ENCODE measurements around the gene ADGRG3.
"Not testable (repeated sequence)": the region's sequence is repeated elsewhere in the genome, so short reads cannot be mapped to it uniquely, and the experiment has no call there.

ADGRG3 gene

DNA sequence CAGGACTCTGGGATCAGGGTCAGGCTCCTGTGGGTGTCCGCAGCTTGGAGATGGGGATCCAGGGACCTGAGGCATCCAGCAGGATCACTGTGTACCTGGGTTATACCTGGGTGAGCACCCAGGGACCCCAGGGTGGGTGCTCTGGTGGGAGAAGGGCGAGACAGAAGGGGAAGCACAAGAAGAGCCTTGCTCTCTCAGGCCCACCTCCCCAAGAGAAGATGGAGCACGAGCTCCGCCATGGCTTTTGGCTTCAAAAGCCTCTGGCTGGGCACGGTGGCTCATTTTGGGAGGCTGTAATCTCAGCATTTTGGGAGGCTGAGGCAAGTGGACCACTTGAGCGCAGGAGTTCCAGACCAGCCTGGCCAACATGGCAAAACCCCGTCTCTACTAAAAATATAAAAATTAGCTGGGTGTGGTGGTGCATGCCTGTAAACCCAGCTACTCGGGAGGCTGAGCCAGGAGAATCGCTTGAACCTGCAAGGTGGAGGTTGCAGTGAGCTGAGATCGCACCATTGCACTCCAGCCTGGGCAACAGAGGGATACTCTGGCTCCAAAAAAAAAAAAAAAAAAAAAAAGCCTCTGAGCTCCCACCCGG, 35.4 kb downstream of the ADGRG3 start:
- H3K9me3 ChIP-seq (ENCODE audit: control insufficient read depth, insufficient read depth, low read depth, low read length), result no peaks in the 10 kb centered on the region; the same call in 1 of the 2 replicates
- H3K4me3 ChIP-seq (ENCODE audit: low read depth, low read length), result no peak overlapping the region
- H3K27ac ChIP-seq (ENCODE audit: low read depth, low read length), result no peak overlapping the region
- no peaks in the 10 kb centered on the region; the same call in none of the 2 replicates for H3K4me1 ChIP-seq (ENCODE audit: control insufficient read depth, insufficient read depth, low read length)
- H3K9ac ChIP-seq (ENCODE audit: low read length), result no peak overlapping the region
- H3K36me3 ChIP-seq (ENCODE audit: control insufficient read depth, insufficient read depth, low read length), result no peaks in the 10 kb centered on the region
- no peaks in the 10 kb centered on the region; the same call in 1 of the 2 replicates for H3K27me3 ChIP-seq (ENCODE audit: control insufficient read depth, insufficient read depth, low read length)

DNA sequence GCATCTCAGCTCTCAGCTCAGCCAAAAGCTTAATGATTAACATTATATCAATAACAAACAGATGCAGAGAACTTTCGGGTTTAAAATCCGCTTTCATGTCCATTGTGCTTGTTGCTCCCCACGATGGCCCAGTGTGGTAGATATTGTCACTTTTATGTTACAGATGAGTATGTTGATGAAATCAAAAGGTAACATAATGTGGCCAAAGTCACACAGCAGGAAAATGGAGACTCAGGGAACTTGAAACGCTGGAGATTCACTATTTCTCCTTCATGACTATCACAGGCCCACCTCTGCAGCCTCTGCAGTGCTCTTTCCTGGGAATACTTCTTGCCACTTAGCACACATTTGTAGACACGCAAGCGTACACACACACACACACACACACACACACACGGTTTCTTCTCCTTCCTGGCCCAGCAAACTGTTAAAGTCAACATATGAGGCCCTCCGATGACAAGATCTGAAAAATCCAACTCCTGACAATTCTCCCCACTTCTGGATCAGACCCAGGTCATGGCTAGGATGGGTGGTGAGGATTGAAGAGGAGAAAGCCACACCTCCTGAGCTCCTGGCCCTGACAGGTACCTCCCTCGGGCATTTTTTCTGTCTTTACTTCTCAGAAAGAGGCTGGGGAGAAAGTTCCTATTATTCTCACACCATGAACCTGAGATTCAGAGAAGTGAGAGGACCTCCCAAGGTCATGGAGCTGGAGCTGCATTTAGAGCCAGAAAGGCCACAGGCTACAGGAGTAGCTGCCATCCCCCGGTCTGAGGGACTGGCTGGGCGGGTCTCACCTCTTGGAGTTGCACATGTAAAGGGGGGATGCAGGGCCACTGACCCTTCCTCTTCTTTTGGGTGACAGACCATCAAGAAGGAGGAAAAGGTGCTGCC, 36.2 kb downstream of the ADGRG3 start:
- Histone ChIP-seq H3K36me3 (ENCODE audit: control insufficient read depth, insufficient read depth, low read length) (no peaks in the 10 kb centered on the region), H3K9me3 (ENCODE audit: control insufficient read depth, insufficient read depth, low read depth, low read length) (no peaks in the 10 kb centered on the region; the same call in 1 of the 2 replicates), H3K4me3 (ENCODE audit: low read depth, low read length) (no peak overlapping the region), H3K27me3 (ENCODE audit: control insufficient read depth, insufficient read depth, low read length) (no peaks in the 10 kb centered on the region; the same call in 1 of the 2 replicates), H3K4me1 (ENCODE audit: control insufficient read depth, insufficient read depth, low read length) (no peaks in the 10 kb centered on the region; the same call in none of the 2 replicates), H3K9ac (ENCODE audit: low read length) (no peak overlapping the region), H3K27ac (ENCODE audit: low read depth, low read length) (no peak overlapping the region)

GRCh38 chr16:57704905-57705852, 37.1 kb downstream of the ADGRG3 start:
- Histone ChIP-seq H3K4me3 (ENCODE audit: low read depth, low read length) (no peak overlapping the region), H3K4me1 (ENCODE audit: control insufficient read depth, insufficient read depth, low read length) (no peaks in the 10 kb centered on the region; the same call in none of the 2 replicates), H3K27me3 (ENCODE audit: control insufficient read depth, insufficient read depth, low read length) (no peaks in the 10 kb centered on the region; the same call in 1 of the 2 replicates), H3K9ac (ENCODE audit: low read length) (no peak overlapping the region), H3K9me3 (ENCODE audit: control insufficient read depth, insufficient read depth, low read depth, low read length) (no peaks in the 10 kb centered on the region; the same call in 1 of the 2 replicates), H3K27ac (ENCODE audit: low read depth, low read length) (no peak overlapping the region), H3K36me3 (ENCODE audit: control insufficient read depth, insufficient read depth, low read length) (no peaks in the 10 kb centered on the region)

DNA sequence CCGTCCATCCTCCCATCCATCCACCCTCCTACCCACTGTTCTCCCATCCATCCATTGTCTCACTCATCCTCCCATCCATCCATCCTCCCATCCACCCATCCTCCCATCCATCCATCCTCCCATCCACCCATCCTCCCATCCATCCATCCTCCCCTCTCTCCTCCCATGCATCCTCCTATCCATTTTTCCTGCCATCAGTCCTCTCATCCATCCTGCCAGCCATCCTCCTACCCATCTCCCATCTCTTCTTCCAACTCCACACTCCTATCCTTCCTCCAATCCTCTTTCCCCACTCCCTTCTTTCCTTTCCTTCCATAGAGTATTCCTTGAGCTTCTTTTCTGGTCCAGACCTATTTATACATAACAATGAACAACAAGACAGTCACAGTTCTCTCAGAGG, 38.6 kb downstream of the ADGRG3 start:
- no peak overlapping the region for H3K27ac ChIP-seq (ENCODE audit: low read depth, low read length)
- H3K27me3 ChIP-seq (ENCODE audit: control insufficient read depth, insufficient read depth, low read length), result no peaks in the 10 kb centered on the region; the same call in 1 of the 2 replicates
- H3K36me3 ChIP-seq (ENCODE audit: control insufficient read depth, insufficient read depth, low read length), result no peaks in the 10 kb centered on the region
- no peaks in the 10 kb centered on the region; the same call in 1 of the 2 replicates for H3K9me3 ChIP-seq (ENCODE audit: control insufficient read depth, insufficient read depth, low read depth, low read length)
- H3K4me3 ChIP-seq (ENCODE audit: low read depth, low read length), result no peak overlapping the region
- H3K4me1 ChIP-seq (ENCODE audit: control insufficient read depth, insufficient read depth, low read length), result no peaks in the 10 kb centered on the region; the same call in none of the 2 replicates
- no peak overlapping the region for H3K9ac ChIP-seq (ENCODE audit: low read length)

DNA sequence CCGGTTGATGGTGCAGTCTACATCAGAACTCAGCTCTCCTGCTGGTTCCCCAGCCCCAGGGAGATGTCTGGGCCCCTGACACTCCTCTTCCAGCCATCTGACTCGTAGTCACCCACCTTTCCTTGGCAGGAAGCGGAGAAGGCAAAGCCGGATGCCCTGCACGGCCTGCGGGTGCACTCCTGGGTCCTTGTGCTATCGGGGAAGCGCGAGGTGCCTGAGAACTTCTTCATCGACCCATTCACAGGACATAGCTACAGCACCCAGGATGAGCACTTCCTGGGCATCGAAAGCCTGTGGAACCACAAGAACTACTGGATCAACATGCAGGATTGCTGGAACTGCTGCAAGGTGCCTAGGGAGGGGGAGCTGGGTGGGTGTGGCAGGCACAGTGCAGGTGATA, 39.2 kb downstream of the ADGRG3 start:
- H3K27me3 ChIP-seq (ENCODE audit: control insufficient read depth, insufficient read depth, low read length), result no peaks in the 10 kb centered on the region; the same call in 1 of the 2 replicates
- no peak overlapping the region for H3K27ac ChIP-seq (ENCODE audit: low read depth, low read length)

GRCh38 chr16:57708168-57708567, 40.1 kb downstream of the ADGRG3 start:
- no peak overlapping the region for H3K4me3 ChIP-seq (ENCODE audit: low read depth, low read length)
- no peak overlapping the region for H3K27ac ChIP-seq (ENCODE audit: low read depth, low read length)
- no peaks in the 10 kb centered on the region; the same call in 1 of the 2 replicates for H3K27me3 ChIP-seq (ENCODE audit: control insufficient read depth, insufficient read depth, low read length)
- no peaks in the 10 kb centered on the region; the same call in 1 of the 2 replicates for H3K9me3 ChIP-seq (ENCODE audit: control insufficient read depth, insufficient read depth, low read depth, low read length)
- no peak overlapping the region for H3K9ac ChIP-seq (ENCODE audit: low read length)
- no peaks in the 10 kb centered on the region for H3K36me3 ChIP-seq (ENCODE audit: control insufficient read depth, insufficient read depth, low read length)
- H3K4me1 ChIP-seq (ENCODE audit: control insufficient read depth, insufficient read depth, low read length), result no peaks in the 10 kb centered on the region; the same call in 1 of the 2 replicates

More for the DNA sequence above, 39.2 kb downstream of the ADGRG3 start:
- Histone ChIP-seq H3K4me3 (ENCODE audit: low read depth, low read length) (no peak overlapping the region), H3K9ac (ENCODE audit: low read length) (no peak overlapping the region), H3K9me3 (ENCODE audit: control insufficient read depth, insufficient read depth, low read depth, low read length) (no peaks in the 10 kb centered on the region; the same call in 1 of the 2 replicates), H3K36me3 (ENCODE audit: control insufficient read depth, insufficient read depth, low read length) (no peaks in the 10 kb centered on the region), H3K4me1 (ENCODE audit: control insufficient read depth, insufficient read depth, low read length) (no peaks in the 10 kb centered on the region; the same call in 1 of the 2 replicates)

DNA sequence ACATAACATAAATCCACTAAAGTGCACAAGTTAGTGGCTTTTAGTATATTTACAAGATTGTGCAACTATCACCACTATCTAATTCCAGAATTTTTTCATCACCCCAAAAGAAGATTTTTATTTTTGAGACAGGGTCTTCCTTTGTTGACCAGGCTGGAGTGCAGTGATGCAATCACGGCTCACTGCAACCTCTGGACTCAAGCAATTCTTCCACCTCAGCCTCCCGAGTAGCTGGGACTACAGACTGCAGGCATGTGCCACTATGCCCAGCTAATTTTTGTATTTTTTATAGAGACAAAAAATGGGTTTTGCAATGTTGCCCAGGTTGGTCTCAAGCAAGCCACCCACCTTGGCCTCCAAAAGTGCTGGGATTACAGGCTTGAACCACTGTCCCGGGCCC, 41.6 kb downstream of the ADGRG3 start:
- Histone ChIP-seq H3K9ac (ENCODE audit: low read length) (no peak overlapping the region), H3K36me3 (ENCODE audit: control insufficient read depth, insufficient read depth, low read length) (no peaks in the 10 kb centered on the region), H3K4me3 (ENCODE audit: low read depth, low read length) (no peak overlapping the region), H3K27me3 (ENCODE audit: control insufficient read depth, insufficient read depth, low read length) (no peaks in the 10 kb centered on the region; the same call in 1 of the 2 replicates), H3K27ac (ENCODE audit: low read depth, low read length) (no peak overlapping the region), H3K9me3 (ENCODE audit: control insufficient read depth, insufficient read depth, low read depth, low read length) (no peaks in the 10 kb centered on the region; the same call in 1 of the 2 replicates), H3K4me1 (ENCODE audit: control insufficient read depth, insufficient read depth, low read length) (no peaks in the 10 kb centered on the region)

GRCh38 chr16:57711346-57711745, 43.2 kb downstream of the ADGRG3 start:
- no peaks in the 10 kb centered on the region; the same call in 1 of the 2 replicates for H3K27me3 ChIP-seq (ENCODE audit: control insufficient read depth, insufficient read depth, low read length)
- H3K4me3 ChIP-seq (ENCODE audit: low read depth, low read length), result no peak overlapping the region
- H3K36me3 ChIP-seq (ENCODE audit: control insufficient read depth, insufficient read depth, low read length), result no peaks in the 10 kb centered on the region
- no peak overlapping the region for H3K27ac ChIP-seq (ENCODE audit: low read depth, low read length)
- H3K4me1 ChIP-seq (ENCODE audit: control insufficient read depth, insufficient read depth, low read length), result no peaks in the 10 kb centered on the region
- no peaks in the 10 kb centered on the region for H3K9me3 ChIP-seq (ENCODE audit: control insufficient read depth, insufficient read depth, low read depth, low read length)
- no peak overlapping the region for H3K9ac ChIP-seq (ENCODE audit: low read length)

GRCh38 chr16:57711993-57712392, 43.9 kb downstream of the ADGRG3 start:
- H3K27ac ChIP-seq (ENCODE audit: low read depth, low read length), result no peak overlapping the region
- no peak overlapping the region for H3K4me3 ChIP-seq (ENCODE audit: low read depth, low read length)
- H3K36me3 ChIP-seq (ENCODE audit: control insufficient read depth, insufficient read depth, low read length), result no peaks in the 10 kb centered on the region
- H3K9me3 ChIP-seq (ENCODE audit: control insufficient read depth, insufficient read depth, low read depth, low read length), result no peaks in the 10 kb centered on the region
- no peaks in the 10 kb centered on the region; the same call in 1 of the 2 replicates for H3K27me3 ChIP-seq (ENCODE audit: control insufficient read depth, insufficient read depth, low read length)
- H3K4me1 ChIP-seq (ENCODE audit: control insufficient read depth, insufficient read depth, low read length), result no peaks in the 10 kb centered on the region
- no peak overlapping the region for H3K9ac ChIP-seq (ENCODE audit: low read length)

- not testable (repeated sequence) for H3K9me3 ChIP-seq (ENCODE audit: control insufficient read depth, insufficient read depth, low read depth, low read length); H3K27me3 ChIP-seq (ENCODE audit: control insufficient read depth, insufficient read depth, low read length); H3K4me3 ChIP-seq (ENCODE audit: low read depth, low read length); H3K27ac ChIP-seq (ENCODE audit: low read depth, low read length); H3K4me1 ChIP-seq (ENCODE audit: control insufficient read depth, insufficient read depth, low read length); H3K9ac ChIP-seq (ENCODE audit: low read length); H3K36me3 ChIP-seq (ENCODE audit: control insufficient read depth, insufficient read depth, low read length)
Observed at GRCh38 chr16:57712569-57712968, 44.5 kb downstream of the ADGRG3 start.
